EL (cell line): ENCODE results near the gene ALDH3A1.

Experiments
- DNase-seq: peaks from one replicate; pipeline ENCODE4 v3.0.0-alpha.2; 2016

Gene ALDH3A1

DNA sequence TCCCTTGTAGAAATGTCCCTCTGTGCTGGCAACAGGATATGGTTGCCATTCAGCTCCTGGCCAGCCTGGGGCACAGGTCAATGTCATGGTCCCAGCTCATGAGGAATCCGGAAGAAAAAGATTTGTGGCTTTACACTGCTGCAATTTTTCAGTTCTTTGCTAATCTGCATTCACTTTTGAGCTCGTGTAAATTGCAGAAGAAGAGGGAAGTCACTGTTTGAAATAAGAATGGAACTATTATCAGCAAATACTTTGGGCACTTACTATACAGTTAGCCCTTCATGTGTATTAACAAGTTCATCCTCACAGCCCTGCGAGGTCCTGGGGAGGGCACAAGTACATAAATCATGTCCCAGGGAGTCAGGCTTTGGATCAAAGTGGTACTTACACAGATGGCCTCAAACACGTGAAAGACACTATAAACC lies 45.9 kb downstream of the ALDH3A1 start:
- DNase-seq: no peak
